Measurements from ENCODE around the gene HSPH1. TPM values are rescaled to one million over a fixed set of nuclear protein-coding genes. Genes with fewer than 3 reads are reported as not detected.

Gene HSPH1
- total RNA-seq (2013; cell fraction: nucleolus; rRNA removed) = 63.5 and 63.9 TPM in 2 replicates
- total RNA-seq (2014; rRNA removed) (49.7 and 53.9 TPM in 2 replicates), total RNA-seq (2014; rRNA removed; fragmentation: Illumina TruSeq; extraction: Trizol) (90.5 and 99.9 TPM in 2 replicates), total RNA-seq (2021) (103 and 106 TPM in 2 replicates), polyA plus RNA-seq (2011; rRNA removed) (77.5 and 108 TPM in 2 replicates), polyA plus RNA-seq (2014; fragmentation: Illumina TruSeq; extraction: Trizol) (85.3 and 99.5 TPM in 2 replicates), polyA plus RNA-seq (2014; fragmentation: Nextera tagmentation; extraction: Ambion mirVana) (100 to 1,000 TPM in 1 of 2 experiments, 10 to 100 TPM in 1; 40.2 to 109 TPM), polyA plus RNA-seq (2014; rRNA removed) (44.9 and 48.2 TPM in 2 replicates), polyA plus RNA-seq (2016; fragmentation: Nextera tagmentation; extraction: Ambion mirVana) (100 to 1,000 TPM; 155 to 159 TPM), polyA minus RNA-seq (2011; rRNA and poly(A)+ RNA removed) (18.9 and 36.9 TPM in 2 replicates), Bru-seq, nascent RNA (percentile 83 among the genes with signal in this experiment), BruChase-seq, experiment 1, labeled RNA remaining after a 6-hour chase (percentile 92 among the genes with signal in this experiment), BruChase-seq, experiment 2, labeled RNA remaining after a 2-hour chase (percentile 92 among the genes with signal in this experiment)
- polyA plus RNA-seq (2011; ENCODE audit: low read depth) = 19.0 TPM
- 23.6 and 24.2 TPM in 2 replicates for polyA plus RNA-seq (2011; cell fraction: cytosol; rRNA removed)
- 45.5 and 69.4 TPM in 2 replicates for polyA plus RNA-seq (2011; cell fraction: nucleus; rRNA removed)
- 38.8 and 41.8 TPM in 2 replicates for polyA plus RNA-seq (2012)
- 23.1 and 28.4 TPM in 2 replicates for polyA minus RNA-seq (2011; cell fraction: cytosol; rRNA and poly(A)+ RNA removed)
- polyA minus RNA-seq (2011; cell fraction: nucleus; rRNA and poly(A)+ RNA removed) = 32.0 and 57.2 TPM in 2 replicates
- long read RNA-seq, experiment 1, full-length matches to known transcripts = 58 of 153 reads
- long read RNA-seq, experiment 1, partial matches to known transcripts = 82 of 153 reads
- long read RNA-seq, experiment 1, other reads (novel, unspliced or antisense) = 13 of 153 reads
- long read RNA-seq, experiment 2, full-length matches to known transcripts = 35 of 250 reads
- long read RNA-seq, experiment 2, partial matches to known transcripts = 196 of 250 reads
- long read RNA-seq, experiment 2, other reads (novel, unspliced or antisense) = 19 of 250 reads

DNA sequence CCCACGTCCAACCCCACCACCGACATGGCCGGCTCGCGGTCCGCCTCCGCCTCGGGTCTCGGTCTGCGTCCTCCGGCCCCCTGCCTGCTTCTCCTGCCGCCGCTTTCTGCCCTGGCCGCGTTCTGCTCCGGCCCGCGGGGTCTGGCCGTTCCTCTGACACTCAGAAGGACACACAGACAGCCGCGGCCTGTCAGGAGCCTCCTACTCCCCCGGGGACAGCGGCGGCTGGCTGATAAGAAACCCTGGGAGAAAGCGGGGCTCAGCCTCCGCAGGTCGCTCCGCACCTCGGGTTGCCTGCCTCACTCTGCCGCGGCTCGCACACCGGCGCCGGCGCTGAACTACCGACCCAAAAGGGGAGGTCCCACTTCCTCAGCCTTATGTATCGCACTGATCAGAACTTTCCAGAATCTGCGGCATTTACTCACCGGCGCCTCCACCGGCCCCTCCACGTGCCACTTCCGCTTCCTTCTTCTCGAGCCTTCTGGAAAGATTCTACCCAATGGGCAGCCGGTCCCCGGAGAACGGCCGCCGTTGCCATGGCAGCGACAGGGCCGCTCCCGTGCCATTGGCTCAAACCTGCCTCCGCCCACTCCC lies at the start of gene HSPH1:
Gene HSPH1 (minus strand): TSS at position 348 of the 594 bp plus-strand sequence. CDS start 322 bp downstream, at position 26.
- Histone ChIP-seq H3K27ac (ENCODE audit: control insufficient read depth, insufficient read depth) (peak within 1 kb of the TSS; percentile 79), H3K79me2 (ENCODE audit: control insufficient read depth, insufficient read depth, low read length) (peaks cover 47% of the 10 kb centered on the region), H3K9ac (ENCODE audit: control insufficient read depth, insufficient read depth, low read length) (peak within 1 kb of the TSS; percentile 71), H3K36me3 (ENCODE audit: control insufficient read depth in 2 of 2, insufficient read depth in 2 of 2, low read length in 1 of 2) (peaks cover 0 to 3% of the 10 kb centered on the region in 2 experiments; a peak in 2 of 4 replicates), H3K4me1 (ENCODE audit: control insufficient read depth, insufficient read depth, low read length) (no peaks in the 10 kb centered on the region), H2AFZ (ENCODE audit: control insufficient read depth, low read depth, low read length) (peak within 1 kb of the TSS; percentile 99), H3K27me3 (replicated peaks in 1 of 2; ENCODE audit: control insufficient read depth in 2 of 2, insufficient read depth in 2 of 2, low read length in 1 of 2) (no peaks in the 10 kb centered on the region), H3K4me3 (peak within 1 kb of the TSS; percentile 88), H3K9me3 (replicated peaks; ENCODE audit: control insufficient read depth, insufficient read depth, low read length) (no peaks in the 10 kb centered on the region), H3K4me2 (ENCODE audit: control insufficient read depth, insufficient read depth) (peak within 1 kb of the TSS; percentile 85), H4K20me1 (ENCODE audit: control insufficient read depth, insufficient read depth) (no peaks in the 10 kb centered on the region)
- ChIA-PET SMC1A (ENCODE audit: uncharacterized antibody, unreplicated experiment) (interaction anchor here (1.0 kb wide), 1 partner anchor 16 kb away, joined by 5 read pairs; no protein-coding TSS in a partner anchor), POLR2A (interaction anchor here (1.0 kb wide), 1 partner anchor 9 kb away, joined by 4 read pairs; no protein-coding TSS in a partner anchor), RAD21 (ENCODE audit: unreplicated experiment) (interaction anchor here (1.1 kb wide), 1 partner anchor 8 kb away, joined by 3 read pairs; no protein-coding TSS in a partner anchor), CTCF (no interaction called here)
- DNase-seq (ENCODE audit: low read depth, low spot score) (peak; percentile 89), FAIRE-seq (no peak), ATAC-seq (peak; percentile 86)
- in situ Hi-C loops (cut with MboI) = loop anchor here (25.0 kb wide), 1 partner anchor 1376 kb away; the partner anchor contains the start of gene N4BP2L2
- TSS peak; percentile 73 for BruUV-seq (replicated peaks)
- 1% methylated on average over 54 of the region's 54 CpGs for WGBS (ENCODE audit: insufficient coverage, insufficient replicate concordance, low lambda C conversion rate, missing lambda C conversion rate)
- intact Hi-C loops (cut with micrococcal nuclease; ENCODE audit: unreplicated experiment) = loop anchor here (2.0 kb wide), 1 partner anchor 87 kb away; no protein-coding TSS in a partner anchor
- TF ChIP-seq RAD51 (IDR thresholded peaks at IDR 0.05) (peak; percentile 54; the same call in 1 of the 2 replicates), MTA2 (IDR thresholded peaks at IDR 0.05; ENCODE audit: low read depth) (no peak), SMAD1 (IDR thresholded peaks at IDR 0.05; ENCODE audit: low read depth, partially characterized antibody) (no peak), MYC (IDR thresholded peaks at IDR 0.05; ENCODE audit: insufficient read depth, insufficient read length, insufficient replicate concordance, low read length, severe bottlenecking) (no peak), IRF4 (IDR thresholded peaks at IDR 0.05; ENCODE audit: low read depth, low read length) (no peak), PML (IDR thresholded peaks at IDR 0.05; ENCODE audit: low read length) (no peak; the same call in 1 of the 2 replicates), CHD1 (IDR thresholded peaks at IDR 0.05; ENCODE audit: low read depth, low read length) (peak; percentile 55; the same call in 1 of the 2 replicates), PAX5 (IDR thresholded peaks at IDR 0.05; ENCODE audit: borderline replicate concordance, low read depth, low read length) (no peak), SREBF2 (IDR thresholded peaks at IDR 0.05; ENCODE audit: low read length) (no peak), YY1 (IDR thresholded peaks at IDR 0.05; ENCODE audit: low read depth, low read length) (0 out of 2 replicates have a peak, but pooled peaks have one; percentile 9)
- TF ChIP-seq, protein P1, sequence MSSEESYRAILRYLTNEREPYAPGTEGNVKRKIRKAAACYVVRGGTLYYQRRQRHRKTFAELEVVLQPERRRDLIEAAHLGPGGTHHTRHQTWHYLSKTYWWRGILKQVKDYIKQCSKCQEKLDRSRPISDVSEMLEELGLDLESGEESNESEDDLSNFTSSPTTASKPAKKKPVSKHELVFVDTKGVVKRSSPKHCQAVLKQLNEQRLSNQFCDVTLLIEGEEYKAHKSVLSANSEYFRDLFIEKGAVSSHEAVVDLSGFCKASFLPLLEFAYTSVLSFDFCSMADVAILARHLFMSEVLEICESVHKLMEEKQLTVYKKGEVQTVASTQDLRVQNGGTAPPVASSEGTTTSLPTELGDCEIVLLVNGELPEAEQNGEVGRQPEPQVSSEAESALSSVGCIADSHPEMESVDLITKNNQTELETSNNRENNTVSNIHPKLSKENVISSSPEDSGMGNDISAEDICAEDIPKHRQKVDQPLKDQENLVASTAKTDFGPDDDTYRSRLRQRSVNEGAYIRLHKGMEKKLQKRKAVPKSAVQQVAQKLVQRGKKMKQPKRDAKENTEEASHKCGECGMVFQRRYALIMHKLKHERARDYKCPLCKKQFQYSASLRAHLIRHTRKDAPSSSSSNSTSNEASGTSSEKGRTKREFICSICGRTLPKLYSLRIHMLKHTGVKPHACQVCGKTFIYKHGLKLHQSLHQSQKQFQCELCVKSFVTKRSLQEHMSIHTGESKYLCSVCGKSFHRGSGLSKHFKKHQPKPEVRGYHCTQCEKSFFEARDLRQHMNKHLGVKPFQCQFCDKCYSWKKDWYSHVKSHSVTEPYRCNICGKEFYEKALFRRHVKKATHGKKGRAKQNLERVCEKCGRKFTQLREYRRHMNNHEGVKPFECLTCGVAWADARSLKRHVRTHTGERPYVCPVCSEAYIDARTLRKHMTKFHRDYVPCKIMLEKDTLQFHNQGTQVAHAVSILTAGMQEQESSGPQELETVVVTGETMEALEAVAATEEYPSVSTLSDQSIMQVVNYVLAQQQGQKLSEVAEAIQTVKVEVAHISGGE (CRISPR knock-in tag; IDR thresholded peaks at IDR 0.05) = no peak
- TF ChIP-seq, protein P2, sequence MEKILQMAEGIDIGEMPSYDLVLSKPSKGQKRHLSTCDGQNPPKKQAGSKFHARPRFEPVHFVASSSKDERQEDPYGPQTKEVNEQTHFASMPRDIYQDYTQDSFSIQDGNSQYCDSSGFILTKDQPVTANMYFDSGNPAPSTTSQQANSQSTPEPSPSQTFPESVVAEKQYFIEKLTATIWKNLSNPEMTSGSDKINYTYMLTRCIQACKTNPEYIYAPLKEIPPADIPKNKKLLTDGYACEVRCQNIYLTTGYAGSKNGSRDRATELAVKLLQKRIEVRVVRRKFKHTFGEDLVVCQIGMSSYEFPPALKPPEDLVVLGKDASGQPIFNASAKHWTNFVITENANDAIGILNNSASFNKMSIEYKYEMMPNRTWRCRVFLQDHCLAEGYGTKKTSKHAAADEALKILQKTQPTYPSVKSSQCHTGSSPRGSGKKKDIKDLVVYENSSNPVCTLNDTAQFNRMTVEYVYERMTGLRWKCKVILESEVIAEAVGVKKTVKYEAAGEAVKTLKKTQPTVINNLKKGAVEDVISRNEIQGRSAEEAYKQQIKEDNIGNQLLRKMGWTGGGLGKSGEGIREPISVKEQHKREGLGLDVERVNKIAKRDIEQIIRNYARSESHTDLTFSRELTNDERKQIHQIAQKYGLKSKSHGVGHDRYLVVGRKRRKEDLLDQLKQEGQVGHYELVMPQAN (conservative IDR thresholded peaks at IDR 0.05) = peak; percentile 95
